Activated T-helper 9 cell treated with anti-CD3 and anti-CD28 coated beads, Interleukin-2, amount 50 U/mL, for 16 hours (primary cell): ENCODE measurements around the gene FBXL5.

ENCODE experiments used
- DNase-seq: peaks from one replicate; pipeline ENCODE4 v3.0.0-alpha.2; 2020; ENCODE audit warnings: low read depth

The FBXL5 gene, protein sequence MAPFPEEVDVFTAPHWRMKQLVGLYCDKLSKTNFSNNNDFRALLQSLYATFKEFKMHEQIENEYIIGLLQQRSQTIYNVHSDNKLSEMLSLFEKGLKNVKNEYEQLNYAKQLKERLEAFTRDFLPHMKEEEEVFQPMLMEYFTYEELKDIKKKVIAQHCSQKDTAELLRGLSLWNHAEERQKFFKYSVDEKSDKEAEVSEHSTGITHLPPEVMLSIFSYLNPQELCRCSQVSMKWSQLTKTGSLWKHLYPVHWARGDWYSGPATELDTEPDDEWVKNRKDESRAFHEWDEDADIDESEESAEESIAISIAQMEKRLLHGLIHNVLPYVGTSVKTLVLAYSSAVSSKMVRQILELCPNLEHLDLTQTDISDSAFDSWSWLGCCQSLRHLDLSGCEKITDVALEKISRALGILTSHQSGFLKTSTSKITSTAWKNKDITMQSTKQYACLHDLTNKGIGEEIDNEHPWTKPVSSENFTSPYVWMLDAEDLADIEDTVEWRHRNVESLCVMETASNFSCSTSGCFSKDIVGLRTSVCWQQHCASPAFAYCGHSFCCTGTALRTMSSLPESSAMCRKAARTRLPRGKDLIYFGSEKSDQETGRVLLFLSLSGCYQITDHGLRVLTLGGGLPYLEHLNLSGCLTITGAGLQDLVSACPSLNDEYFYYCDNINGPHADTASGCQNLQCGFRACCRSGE

DNA sequence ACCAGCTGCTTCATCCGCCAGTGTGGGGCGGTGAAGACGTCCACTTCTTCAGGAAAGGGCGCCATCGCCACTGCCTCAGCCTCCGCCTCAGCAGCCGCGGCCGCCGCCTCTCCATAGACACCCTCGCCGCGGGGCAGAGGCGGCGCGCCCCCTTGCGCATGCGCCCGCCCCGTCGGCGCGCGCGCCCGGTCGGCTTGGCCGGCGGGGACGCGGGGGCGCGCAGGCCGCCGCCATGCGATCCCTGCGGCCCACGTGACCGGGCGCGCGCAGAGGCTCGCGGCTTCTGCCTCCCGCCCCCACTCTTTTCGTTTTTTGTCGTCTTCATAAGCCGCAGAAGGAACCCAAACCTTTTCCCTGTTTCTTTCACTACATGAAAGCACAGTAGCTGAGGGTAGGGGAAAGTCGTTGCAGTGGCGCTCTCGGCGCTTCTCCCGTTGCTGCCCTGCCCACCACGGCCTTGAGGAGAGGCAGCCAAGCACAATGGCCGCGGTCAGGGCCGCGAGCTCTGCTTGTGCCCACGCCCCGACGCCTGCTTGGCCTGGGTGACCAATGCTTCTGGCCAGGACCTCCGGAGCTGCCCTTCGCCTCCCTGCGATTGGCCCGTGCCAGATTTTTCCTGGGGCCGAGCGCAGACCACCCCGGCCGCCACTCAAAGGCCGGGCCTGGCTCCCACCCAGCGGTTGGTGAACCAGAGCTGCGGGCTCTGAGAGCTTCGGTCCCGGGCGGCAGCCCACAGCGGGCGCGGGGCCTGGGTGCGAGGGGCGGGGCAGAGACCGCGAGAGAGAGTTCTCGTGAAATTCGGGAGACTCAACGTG, at the start of gene FBXL5:
TSS of gene FBXL5 (minus strand) at position 135 of the 815 bp plus-strand sequence. CDS start at position 65, 70 bp downstream.
- peak; percentile 73 for DNase-seq

DNA sequence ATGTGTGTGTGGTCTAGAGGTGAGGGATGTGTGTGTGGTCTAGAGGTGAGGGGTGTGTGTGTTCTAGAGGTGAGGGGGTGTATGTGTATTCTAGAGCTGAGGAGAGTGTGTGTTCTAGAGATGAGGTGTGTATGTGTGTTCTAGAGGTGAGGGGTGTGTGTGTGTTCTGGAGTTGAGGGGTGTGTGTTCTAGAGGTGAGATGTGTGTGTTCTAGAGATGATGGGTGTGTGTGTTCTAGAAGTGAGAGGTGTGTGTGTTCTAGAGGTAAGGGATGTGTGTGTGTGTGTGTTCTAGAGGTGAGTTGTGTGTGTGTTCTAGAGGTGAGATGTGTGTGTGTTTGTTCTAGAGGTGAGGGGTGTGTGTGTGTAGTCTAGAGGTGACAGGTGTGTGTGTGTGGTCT, 49.0 kb upstream of the FBXL5 start:
- no peak for DNase-seq

DNA sequence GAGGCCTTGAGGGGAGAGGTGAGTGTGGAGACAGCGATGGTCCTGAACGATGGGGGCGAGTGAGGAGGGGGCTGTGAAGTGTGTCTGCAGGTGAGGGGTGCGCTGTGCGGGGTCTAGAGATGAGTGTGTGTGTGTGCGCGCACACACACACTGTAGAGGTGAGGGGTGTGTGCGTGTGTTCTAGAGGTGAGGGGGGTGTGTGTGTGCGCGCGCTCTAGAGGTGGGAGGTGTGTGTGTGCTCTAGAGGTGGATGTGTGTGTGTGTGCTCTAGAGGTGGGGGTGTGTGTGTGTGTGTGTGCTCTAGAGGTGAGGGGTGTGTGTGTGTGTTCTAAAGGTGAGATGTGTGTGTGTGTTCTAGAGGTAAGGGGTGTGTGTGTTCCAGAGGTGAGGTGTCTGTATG, 48.3 kb upstream of the FBXL5 start:
- DNase-seq, result no peak

DNA sequence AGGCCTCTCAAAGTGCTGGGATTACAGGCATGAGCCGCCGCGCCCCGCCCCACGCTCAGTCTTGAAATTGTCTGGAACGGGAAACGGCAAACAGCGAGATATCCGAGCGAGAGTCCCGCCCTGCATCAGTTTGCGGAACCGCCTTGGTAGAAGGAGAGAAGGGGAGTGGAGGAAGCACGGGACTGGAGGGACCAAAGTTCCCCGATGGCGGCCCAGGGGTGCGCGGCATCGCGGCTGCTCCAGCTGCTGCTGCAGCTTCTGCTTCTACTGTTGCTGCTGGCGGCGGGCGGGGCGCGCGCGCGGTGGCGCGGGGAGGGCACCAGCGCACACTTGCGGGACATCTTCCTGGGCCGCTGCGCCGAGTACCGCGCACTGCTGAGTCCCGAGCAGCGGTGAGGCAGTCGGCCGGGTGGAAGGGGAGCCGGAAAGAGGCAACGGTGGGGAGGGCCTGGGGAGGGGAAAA, 47.8 kb upstream of the FBXL5 start, which contains the start of gene BST1:
TSS of gene BST1 (plus strand) at position 125 of the 463 bp plus-strand sequence. CDS start at position 205, 80 bp downstream.
- peak; percentile 28 for DNase-seq

DNA sequence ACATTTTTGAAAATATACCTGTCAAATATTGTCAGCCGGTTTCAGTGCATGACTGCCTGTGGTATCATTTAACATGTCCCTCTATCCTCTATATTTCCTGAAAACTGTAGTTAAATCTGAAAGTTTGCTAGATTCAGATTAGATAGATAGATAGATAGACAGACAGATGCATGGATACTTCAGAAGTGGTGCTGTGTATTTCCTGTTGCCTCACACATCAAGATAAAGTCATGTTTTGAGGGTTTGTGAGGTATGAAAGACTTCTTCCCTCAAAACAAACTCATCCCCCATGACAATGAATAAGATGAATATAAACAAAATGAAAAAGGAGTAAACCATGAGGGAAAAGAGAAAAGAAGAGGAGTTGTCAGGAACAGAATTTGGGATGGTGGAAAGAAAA, 41.7 kb upstream of the FBXL5 start:
- DNase-seq, result no peak

DNA sequence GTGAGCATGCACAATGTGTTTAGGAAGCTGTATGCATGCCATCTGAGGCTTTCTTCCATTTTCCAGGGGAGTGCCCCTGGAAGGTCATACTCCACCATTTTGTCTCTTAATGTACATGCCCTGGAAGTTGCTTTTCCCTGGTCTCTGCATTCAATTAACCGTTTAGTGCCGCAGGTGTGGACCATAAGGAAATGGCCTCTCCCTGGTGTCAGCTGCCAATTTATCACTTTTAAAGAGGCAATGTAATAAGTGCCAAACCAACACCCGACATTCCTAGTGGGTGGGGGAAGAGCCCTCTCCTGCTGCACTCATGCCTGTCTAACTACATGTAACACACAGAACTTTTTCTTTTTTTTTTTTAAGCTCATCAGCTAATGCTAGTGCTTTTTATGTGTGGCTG, 40.6 kb upstream of the FBXL5 start:
- no peak for DNase-seq

DNA sequence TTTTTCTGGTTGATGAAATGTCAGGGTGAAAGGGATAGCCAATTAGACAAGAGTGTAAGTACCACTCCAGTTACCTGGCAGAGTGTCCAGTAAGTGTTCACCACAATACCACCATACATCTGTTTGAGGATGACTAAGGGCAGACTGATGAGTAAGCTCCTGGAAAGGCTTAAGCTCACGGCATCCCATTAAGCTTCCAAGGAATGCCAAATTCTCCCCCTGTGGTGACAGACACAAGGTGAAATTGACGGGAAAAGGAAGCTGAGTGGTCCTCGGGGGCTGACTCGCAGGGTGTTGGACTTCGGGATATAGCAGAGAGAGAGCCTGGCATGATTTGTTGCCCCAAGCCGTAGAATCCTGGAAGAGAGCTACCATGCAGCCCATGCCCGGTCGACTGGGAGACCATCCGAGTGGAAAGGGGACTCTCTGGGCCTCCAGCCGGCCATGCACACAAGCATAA, 40.1 kb upstream of the FBXL5 start:
- no peak for DNase-seq

DNA sequence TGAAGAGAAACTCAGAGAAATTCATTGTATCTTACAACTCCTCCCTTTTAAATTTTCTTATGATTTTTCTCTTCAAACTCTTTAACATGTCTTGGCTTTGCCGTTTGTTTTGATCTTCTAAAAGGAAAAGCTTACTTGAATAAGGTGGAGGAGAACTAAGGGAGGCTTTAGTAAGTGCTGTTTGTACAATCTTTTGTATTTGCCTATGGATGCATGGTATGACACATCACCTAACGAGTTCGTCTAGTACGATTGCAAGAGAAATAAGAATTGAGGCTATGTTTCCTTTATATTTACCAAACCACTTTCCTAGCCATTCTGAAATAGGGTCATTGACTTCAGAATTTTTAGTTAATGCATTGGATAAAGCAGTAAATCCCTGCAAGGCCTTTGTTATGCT, 39.3 kb upstream of the FBXL5 start:
- no peak for DNase-seq

DNA sequence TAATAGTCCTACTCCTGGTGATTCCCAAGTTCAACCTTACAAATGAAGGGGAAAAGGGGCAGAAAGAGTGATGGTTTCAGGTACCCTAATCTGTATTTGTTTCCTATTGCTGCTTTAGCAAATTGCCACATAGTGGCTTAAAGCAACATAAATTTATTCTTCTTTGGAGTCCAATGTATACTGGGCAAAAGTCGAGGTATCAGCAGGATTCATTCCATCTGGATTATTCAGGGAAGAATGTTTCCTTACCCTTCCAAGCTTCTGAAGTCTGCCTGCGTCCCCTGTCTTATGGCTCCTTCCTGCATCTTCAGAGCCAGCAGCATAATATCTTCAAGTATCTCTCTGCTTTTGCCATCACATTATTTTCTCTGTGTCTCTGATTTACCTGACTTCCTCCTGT, 37.4 kb upstream of the FBXL5 start:
- DNase-seq, result no peak

DNA sequence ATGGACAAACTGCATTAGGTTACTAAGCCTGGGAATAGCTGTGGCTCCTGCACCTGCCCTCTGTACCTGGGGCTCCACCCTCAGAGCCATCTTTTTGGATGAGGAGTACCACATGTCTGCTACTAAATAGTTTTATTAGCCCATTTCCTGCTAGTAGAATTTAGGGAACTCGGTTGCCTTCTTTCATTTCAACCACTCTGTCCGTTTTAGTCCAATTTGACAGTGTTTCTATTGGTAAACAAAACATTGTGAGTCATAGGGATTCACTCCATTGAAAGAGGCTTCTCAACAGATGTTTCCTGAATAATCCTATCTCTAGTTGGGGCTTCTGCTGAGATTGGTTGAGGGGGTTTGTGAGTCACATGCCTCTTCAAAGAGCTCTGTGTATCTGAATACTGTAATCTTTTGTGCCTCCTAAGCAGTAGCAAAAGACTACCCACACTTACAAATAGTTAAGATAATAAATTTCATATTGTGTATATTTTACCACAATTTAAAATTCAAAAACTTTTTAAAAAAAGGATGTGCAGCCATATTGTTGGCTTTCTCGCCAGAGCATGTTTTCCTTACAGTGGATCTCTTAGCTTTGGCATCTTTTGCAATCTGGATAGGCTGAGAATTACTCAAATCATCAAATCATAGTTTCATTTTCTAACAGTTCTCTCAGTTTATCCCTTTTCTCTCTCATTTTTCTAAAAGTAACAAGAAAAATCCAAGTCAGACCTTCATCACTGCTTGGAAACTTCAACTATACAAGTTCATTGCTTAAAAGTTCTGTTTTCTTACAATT, 36.4 kb upstream of the FBXL5 start:
- DNase-seq, result no peak

DNA sequence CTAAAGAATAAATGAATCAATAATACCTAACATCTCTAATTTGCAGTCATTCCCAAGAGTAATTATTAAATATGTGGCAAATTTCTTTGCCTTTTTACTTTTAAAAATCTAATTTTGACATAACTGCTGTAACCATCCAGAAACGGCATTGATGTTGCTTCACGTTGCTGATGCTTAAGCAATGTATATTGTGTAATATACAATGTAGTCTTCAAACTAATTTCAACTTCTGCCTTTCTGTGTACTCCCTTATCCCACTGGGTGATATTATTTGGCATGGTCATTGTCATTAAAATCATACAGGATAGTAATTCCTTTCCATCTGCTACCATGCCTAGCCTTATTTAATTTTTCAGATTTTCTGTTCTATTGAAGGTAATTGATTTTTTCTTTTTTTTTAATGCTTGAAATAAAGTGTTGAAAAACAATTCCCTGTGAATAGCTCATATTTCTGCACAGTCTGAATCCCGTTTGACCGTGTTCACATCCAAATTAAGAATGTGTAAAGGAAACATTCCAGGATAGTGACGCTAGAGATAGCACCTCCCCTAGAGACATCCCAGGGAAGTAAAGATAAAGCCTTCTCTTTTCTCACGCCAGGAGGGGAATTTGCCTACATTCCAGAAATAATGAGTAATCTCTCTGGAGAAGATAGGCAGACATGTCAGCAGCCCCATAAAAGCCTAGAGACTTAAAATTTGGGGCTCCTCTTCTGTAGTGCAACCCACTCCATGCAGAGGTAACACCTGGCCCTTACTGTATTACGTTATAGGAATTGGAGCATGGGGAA, 35.1 kb upstream of the FBXL5 start:
- no peak for DNase-seq

DNA sequence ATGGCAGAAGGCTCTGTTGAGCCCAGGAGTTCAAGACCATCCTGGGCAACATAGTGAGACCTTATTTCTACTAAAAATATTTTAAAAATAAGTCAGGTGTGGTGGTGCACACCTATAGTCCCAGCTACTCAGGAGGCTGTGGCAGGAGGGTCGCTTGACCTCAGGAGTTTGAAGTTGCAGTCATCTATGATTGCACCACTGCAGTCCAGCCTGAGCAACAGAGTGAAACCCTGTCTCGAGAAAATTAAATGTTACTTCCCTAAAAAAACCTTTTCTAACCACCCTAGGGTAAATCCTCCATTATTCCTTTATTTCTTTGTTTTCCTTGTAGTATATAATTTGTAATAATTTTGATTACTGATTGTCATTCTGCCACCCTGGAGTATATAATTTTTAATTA, 34.4 kb upstream of the FBXL5 start:
- DNase-seq, result no peak

DNA sequence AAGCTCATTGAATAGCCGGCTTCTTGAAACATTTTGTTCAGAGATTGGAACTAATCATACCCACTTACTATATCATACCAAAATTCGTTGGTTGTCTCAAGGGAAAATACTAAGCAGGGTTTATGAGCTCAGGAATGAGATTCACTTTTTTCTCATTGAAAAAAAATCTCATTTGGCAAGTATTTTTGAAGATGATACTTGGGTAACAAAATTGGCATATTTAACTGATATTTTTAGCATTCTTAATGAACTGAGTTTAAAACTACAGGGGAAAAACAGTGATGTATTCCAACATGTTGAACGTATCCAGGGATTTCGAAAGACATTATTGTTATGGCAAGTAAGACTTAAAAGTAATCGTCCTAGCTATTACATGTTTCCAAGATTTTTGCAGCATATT, 32.9 kb upstream of the FBXL5 start:
- DNase-seq, result no peak

DNA sequence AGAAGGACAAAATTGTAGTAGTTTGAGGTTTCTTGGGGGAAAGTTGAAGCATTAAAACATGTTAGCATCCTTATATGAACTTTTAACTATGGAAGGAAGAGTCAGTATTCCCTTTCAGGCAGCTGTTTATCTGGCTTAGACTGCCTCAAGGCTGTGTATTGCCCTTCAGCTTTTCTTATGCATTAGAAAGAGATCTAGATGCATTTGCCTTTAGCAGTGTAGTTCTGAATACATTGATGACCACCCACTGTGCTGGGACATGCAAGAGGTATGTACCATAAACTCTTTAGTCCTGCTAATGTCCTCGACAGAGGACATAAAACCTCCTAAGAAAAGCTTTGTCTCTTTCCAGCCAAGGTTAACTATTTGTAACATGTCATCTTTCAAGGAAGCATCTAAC, 29.3 kb upstream of the FBXL5 start:
- DNase-seq, result no peak

DNA sequence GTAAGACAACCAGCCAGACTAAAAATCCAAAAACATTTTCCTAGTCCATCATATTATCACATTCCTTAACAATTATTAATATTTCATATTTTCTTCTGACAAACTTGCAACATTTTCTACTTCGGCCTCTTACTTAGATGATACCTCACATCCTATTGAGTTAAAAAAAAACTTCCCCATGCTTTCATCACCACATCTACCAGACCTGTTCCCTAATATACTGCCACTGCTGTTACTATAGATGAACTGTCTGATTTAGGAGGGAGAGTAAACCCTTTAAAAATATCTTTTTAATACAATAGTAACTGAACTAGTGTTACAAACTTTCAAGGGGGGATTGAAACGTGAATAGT, 28.0 kb upstream of the FBXL5 start:
- DNase-seq, result no peak

DNA sequence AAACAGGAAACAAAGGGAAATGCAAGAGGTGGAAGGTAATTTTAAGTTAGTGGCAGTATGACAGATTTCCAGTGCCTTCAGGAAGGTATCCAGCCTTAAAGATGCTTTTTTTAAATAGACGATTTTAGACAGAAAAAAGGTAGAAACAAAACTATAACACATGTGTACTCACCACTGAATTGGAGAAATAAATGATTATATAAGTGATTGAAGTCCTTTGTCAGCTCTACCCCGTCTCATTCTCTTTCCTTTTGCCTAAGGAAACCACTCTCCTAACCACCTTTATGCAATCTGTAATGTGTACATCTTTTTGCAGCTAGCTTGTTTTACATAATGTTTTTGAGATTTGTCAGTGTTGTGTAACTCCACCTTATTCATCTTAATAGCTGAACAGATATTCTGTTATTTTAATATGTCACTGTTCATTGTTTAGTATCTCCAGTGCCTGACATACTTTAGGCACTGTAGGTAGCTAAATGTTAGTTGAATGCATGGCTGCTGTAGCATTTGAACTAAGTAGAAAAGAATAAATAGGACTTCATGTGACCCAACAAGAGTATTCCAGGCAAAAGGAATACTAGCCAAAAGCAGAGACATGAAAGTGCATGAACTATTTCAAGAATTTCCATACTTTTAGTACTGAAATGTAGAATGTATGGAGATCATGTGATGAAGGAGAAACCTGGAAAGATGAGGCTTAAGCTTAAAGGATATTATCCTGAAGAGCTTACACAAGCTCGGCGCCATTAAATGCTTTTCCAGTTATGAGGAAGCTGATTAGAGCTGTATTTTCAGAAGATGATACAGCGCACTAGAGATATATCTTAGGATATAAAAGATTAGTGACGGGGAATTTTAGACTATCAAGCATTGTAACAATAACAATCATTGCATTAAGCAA, 27.3 kb upstream of the FBXL5 start:
- DNase-seq, result no peak

DNA sequence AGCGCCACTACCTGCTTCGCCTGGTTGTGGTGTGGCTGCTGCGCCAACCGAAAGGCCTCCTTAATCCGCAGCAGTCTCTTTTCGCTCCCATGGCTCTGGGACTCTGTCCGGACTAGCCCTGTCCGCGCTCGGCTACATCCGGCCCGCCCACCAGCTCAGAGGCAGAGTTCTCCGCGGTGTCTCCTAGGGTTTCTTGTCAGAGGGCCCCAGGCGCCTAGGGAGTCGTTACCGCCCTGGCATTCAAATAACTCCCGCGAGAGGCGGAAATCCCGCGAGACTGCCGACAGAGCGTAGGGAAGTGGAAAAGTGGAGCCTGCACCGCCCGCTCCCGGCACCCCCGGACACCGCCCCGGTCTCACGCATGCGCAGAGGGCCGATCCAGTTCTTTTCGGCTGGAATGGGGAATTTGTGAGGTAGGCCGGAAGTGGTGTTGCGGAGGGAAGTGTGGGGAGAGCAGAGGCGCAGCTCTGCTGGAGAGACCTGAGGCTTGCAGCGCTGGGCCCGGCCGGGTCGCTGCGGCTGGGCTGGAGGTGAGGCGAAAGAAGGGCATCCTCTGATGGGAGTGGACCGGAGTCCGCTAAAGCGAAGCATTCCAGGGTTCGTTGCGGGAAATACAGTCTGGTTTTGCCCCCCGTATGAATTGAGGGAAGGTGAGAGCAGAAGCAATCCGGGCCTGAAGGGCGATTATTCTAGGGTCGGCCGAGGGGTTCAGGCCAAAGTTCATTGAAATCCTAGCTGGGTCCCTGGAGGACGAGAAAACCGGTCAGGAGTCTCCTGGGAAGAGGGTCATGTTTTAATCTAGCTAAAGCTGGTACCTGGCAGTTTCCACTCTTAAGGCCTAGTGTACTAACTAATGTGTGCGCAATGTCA, 26.4 kb upstream of the FBXL5 start, which contains the start of gene FAM200B:
TSS of gene FAM200B (plus strand) at position 456 of the 870 bp plus-strand sequence. CDS start 5,151 bp downstream, outside the sequence.
- DNase-seq, result peak; percentile 94

DNA sequence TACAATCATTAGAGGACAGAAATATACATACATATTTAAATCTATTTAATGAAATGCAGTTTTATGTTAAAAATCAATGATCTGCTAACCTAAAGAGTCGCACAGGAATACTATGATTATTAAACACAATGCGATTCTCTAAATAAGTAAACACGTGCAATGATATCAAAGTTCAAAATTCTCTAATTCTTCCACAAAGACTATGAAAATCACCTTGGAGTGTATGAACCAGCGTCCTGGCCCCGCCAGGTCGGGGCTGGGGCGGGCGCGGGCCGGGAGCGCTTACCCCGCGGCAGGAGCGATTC, 25.9 kb upstream of the FBXL5 start:
- DNase-seq, result no peak

DNA sequence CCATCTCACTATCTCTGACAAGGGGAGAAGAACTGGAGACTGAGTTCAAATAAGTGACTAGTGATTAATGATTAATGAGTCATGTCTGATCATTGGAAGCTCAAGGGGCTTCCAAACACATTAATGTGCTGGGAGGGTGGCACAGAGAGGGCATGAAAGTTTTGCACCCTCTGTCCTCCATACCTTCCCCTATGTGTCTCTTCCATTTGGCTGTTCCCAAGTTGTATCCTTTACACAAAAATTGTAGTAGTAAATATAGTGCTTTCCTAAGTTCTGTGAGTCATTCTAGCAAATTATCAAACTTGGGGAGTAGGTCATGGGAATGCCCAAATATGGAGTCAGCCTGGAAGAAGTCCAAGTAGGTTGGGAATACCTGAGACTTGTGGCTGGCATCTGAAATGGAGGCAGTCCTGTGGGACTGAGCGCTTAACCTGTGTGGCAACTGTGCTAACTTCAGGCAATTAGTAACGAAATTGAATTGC, 22.4 kb upstream of the FBXL5 start:
- DNase-seq, result no peak
